ENCODE results near the gene RTTN. TPM values are rescaled to one million over a fixed set of nuclear protein-coding genes. Genes with fewer than 3 reads are reported as not detected.

The RTTN gene
- total RNA-seq, 1 experiment from 2014 or later = 21.5 TPM

DNA sequence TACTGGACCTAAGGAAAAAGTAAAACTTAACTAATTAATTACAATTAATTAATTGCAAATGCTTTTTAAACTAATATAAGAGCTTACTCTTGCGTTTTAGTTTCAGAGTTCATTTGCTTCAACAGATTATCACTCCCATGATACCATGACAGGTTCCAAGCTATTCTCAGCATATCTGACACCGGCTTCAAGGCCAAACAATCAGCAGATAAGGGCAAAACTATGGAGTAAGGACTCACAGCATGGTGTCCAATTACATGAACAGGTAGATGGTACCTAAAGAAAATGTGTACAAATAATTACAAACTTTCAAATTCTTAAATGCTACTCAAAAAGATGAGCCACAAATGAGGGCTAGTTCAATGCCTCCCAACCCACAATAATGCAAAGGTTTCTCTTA lies 77.2 kb downstream of the RTTN start:
- Mint-ChIP-seq H3K9me3 (no peaks in the 10 kb centered on the region), H3K4me1 (peaks cover 6% of the 10 kb centered on the region), H3K27ac (no peak overlapping the region), H3K27me3 (ENCODE audit: low read depth) (no peaks in the 10 kb centered on the region), H3K4me3 (no peak overlapping the region), H3K36me3 (peaks cover 2% of the 10 kb centered on the region; the same call in 1 of the 2 replicates)
- ChIA-PET POLR2A (no interaction called here), CTCF (no interaction called here)
- ATAC-seq (no peak), DNase-seq (ENCODE audit: low spot score) (no peak)
- no peak for TF ChIP-seq TEAD1 (CRISPR knock-in tag; IDR thresholded peaks at IDR 0.05)
- TF ChIP-seq, protein P1, sequence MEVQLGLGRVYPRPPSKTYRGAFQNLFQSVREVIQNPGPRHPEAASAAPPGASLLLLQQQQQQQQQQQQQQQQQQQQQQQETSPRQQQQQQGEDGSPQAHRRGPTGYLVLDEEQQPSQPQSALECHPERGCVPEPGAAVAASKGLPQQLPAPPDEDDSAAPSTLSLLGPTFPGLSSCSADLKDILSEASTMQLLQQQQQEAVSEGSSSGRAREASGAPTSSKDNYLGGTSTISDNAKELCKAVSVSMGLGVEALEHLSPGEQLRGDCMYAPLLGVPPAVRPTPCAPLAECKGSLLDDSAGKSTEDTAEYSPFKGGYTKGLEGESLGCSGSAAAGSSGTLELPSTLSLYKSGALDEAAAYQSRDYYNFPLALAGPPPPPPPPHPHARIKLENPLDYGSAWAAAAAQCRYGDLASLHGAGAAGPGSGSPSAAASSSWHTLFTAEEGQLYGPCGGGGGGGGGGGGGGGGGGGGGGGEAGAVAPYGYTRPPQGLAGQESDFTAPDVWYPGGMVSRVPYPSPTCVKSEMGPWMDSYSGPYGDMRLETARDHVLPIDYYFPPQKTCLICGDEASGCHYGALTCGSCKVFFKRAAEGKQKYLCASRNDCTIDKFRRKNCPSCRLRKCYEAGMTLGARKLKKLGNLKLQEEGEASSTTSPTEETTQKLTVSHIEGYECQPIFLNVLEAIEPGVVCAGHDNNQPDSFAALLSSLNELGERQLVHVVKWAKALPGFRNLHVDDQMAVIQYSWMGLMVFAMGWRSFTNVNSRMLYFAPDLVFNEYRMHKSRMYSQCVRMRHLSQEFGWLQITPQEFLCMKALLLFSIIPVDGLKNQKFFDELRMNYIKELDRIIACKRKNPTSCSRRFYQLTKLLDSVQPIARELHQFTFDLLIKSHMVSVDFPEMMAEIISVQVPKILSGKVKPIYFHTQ (CRISPR knock-in tag; IDR thresholded peaks at IDR 0.05) = no peak
- TF ChIP-seq EMX1 (CRISPR knock-in tag; IDR thresholded peaks at IDR 0.05) = no peak
- no peak for TF ChIP-seq ESRRA (CRISPR knock-in tag; IDR thresholded peaks at IDR 0.05; ENCODE audit: borderline replicate concordance)
- TF ChIP-seq ZNF423 (CRISPR knock-in tag; IDR thresholded peaks at IDR 0.05) = no peak
- TF ChIP-seq, protein P2, sequence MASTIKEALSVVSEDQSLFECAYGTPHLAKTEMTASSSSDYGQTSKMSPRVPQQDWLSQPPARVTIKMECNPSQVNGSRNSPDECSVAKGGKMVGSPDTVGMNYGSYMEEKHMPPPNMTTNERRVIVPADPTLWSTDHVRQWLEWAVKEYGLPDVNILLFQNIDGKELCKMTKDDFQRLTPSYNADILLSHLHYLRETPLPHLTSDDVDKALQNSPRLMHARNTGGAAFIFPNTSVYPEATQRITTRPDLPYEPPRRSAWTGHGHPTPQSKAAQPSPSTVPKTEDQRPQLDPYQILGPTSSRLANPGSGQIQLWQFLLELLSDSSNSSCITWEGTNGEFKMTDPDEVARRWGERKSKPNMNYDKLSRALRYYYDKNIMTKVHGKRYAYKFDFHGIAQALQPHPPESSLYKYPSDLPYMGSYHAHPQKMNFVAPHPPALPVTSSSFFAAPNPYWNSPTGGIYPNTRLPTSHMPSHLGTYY (CRISPR knock-in tag; IDR thresholded peaks at IDR 0.05) = no peak

DNA sequence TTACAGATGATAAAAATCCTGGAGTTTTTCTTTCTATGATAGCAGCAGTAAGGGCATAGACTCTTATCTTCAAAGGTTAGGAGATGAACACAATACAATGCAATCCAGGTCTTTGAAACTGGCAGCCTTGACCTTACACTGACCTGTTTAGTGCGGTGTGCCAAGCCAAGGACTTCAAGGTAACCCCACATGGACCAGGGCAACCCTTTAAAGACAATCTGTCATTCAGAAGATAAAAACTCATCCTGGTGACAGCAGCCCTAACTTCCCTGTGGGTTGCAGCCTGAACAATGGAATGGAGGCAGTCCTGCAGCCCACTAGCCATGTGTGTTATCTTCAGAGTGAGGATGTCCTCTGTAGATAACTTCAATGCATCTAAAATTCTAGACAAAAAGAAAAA lies 78.1 kb downstream of the RTTN start:
- H3K9me3 Mint-ChIP-seq = no peaks in the 10 kb centered on the region
- ATAC-seq (no peak), DNase-seq (ENCODE audit: low spot score) (no peak)
- peaks cover 3% of the 10 kb centered on the region; the same call in 1 of the 2 replicates for H3K4me1 Mint-ChIP-seq
- no peak overlapping the region for H3K4me3 Mint-ChIP-seq
- no peak for TF ChIP-seq TEAD4 (CRISPR knock-in tag; IDR thresholded peaks at IDR 0.05)
- TF ChIP-seq, protein P3, sequence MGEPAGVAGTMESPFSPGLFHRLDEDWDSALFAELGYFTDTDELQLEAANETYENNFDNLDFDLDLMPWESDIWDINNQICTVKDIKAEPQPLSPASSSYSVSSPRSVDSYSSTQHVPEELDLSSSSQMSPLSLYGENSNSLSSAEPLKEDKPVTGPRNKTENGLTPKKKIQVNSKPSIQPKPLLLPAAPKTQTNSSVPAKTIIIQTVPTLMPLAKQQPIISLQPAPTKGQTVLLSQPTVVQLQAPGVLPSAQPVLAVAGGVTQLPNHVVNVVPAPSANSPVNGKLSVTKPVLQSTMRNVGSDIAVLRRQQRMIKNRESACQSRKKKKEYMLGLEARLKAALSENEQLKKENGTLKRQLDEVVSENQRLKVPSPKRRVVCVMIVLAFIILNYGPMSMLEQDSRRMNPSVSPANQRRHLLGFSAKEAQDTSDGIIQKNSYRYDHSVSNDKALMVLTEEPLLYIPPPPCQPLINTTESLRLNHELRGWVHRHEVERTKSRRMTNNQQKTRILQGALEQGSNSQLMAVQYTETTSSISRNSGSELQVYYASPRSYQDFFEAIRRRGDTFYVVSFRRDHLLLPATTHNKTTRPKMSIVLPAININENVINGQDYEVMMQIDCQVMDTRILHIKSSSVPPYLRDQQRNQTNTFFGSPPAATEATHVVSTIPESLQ (CRISPR knock-in tag; IDR thresholded peaks at IDR 0.05) = no peak
- TF ChIP-seq, protein P4, sequence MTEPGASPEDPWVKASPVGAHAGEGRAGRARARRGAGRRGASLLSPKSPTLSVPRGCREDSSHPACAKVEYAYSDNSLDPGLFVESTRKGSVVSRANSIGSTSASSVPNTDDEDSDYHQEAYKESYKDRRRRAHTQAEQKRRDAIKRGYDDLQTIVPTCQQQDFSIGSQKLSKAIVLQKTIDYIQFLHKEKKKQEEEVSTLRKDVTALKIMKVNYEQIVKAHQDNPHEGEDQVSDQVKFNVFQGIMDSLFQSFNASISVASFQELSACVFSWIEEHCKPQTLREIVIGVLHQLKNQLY (CRISPR knock-in tag; IDR thresholded peaks at IDR 0.05) = no peak
- TF ChIP-seq ZNF416 (CRISPR knock-in tag; IDR thresholded peaks at IDR 0.05) = no peak
- no peak for TF ChIP-seq GRHL2 (CRISPR knock-in tag; IDR thresholded peaks at IDR 0.05; ENCODE audit: insufficient replicate concordance, severe bottlenecking)
- no peak for TF ChIP-seq ZNF138 (CRISPR knock-in tag; conservative IDR thresholded peaks at IDR 0.05)
- no peak for TF ChIP-seq CREB1 (CRISPR knock-in tag; IDR thresholded peaks at IDR 0.05)
- TF ChIP-seq NR3C1 (CRISPR knock-in tag; conservative IDR thresholded peaks at IDR 0.05; ENCODE audit: low read depth) = no peak
- CTCF ChIA-PET = no interaction called here
- H3K36me3 Mint-ChIP-seq = peaks cover 2% of the 10 kb centered on the region; the same call in 1 of the 2 replicates
- H3K27me3 Mint-ChIP-seq (ENCODE audit: low read depth) = no peaks in the 10 kb centered on the region
- POLR2A ChIA-PET = no interaction called here
- H3K27ac Mint-ChIP-seq = no peak overlapping the region

DNA sequence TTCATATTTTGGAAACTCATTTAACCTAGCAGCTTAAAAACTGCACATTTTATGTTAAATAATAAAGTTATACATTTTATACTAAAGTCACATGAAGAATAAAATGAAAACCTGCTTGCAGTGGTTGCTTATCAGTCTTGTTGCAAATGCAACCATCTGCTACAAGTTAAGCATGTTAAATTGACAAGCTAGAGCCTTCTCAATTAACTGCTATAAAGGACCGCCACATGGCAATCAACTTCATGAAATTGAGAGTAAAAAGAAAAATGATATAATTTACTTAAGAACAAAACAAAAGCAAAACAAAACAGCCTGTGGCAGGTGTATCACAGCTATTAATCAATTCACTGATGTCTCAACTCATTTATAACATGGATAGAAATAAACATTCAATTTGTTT lies 78.7 kb downstream of the RTTN start:
- CTCF ChIA-PET = no interaction called here
- POLR2A ChIA-PET = no interaction called here
- Mint-ChIP-seq H3K4me3 (no peak overlapping the region), H3K27ac (no peak overlapping the region), H3K4me1 (peaks cover 3% of the 10 kb centered on the region; the same call in 1 of the 2 replicates), H3K27me3 (ENCODE audit: low read depth) (no peaks in the 10 kb centered on the region), H3K9me3 (no peaks in the 10 kb centered on the region), H3K36me3 (peaks cover 2% of the 10 kb centered on the region; the same call in 1 of the 2 replicates)
- ATAC-seq (no peak), DNase-seq (ENCODE audit: low spot score) (no peak)
- TF ChIP-seq ESRRA (CRISPR knock-in tag; IDR thresholded peaks at IDR 0.05; ENCODE audit: borderline replicate concordance) (no peak), SP1 (CRISPR knock-in tag; conservative IDR thresholded peaks at IDR 0.05) (no peak)
- TF ChIP-seq, protein P5, sequence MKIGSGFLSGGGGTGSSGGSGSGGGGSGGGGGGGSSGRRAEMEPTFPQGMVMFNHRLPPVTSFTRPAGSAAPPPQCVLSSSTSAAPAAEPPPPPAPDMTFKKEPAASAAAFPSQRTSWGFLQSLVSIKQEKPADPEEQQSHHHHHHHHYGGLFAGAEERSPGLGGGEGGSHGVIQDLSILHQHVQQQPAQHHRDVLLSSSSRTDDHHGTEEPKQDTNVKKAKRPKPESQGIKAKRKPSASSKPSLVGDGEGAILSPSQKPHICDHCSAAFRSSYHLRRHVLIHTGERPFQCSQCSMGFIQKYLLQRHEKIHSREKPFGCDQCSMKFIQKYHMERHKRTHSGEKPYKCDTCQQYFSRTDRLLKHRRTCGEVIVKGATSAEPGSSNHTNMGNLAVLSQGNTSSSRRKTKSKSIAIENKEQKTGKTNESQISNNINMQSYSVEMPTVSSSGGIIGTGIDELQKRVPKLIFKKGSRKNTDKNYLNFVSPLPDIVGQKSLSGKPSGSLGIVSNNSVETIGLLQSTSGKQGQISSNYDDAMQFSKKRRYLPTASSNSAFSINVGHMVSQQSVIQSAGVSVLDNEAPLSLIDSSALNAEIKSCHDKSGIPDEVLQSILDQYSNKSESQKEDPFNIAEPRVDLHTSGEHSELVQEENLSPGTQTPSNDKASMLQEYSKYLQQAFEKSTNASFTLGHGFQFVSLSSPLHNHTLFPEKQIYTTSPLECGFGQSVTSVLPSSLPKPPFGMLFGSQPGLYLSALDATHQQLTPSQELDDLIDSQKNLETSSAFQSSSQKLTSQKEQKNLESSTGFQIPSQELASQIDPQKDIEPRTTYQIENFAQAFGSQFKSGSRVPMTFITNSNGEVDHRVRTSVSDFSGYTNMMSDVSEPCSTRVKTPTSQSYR (CRISPR knock-in tag; IDR thresholded peaks at IDR 0.05) = no peak
